Body of pancreas (tissue), 4 donors: Measurements from ENCODE around the gene PLD1.

Experiments
- POLR2A ChIP-seq, 3 donors: fragments of 450-650 bp; IDR thresholded peaks; one replicate each; pipeline ENCODE4 v1.6.1; 2016; ENCODE audit warnings: antibody characterized with exemption in 3 of 3, mild to moderate bottlenecking in 2 of 3
- TF ChIP-seq, protein P1 (sequence below), 7 experiments: fragments of 450-650 bp in 4 of 7; fragments of 200-600 bp in 3 of 7; sonication (generic) in 3 of 7; IDR thresholded peaks; one replicate each; pipeline ENCODE4 v1.5.1; 2016 to 2019; ENCODE audit warnings: antibody characterized with exemption in 7 of 7

DNA sequence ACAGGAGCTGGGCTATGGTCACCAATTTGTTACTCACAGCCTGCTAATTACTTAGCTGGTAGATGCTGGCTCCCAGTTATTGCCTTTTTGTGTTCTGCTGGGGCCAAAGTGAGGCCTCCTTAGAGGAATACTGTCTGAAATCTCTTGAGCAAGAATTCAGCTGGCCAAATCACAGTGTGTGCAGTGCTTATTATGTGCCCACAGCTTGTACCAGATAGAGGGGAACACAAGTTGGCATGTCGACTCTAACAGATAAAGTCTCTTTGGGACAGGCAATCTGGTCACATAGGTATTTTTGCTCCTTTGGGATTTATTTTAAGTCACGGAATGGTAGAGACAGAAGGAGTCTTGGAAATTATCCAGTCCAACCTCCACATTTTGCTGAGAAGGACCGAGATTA lies 26.6 kb upstream of the PLD1 start:
- TF ChIP-seq POLR2A (IDR thresholded peaks at IDR 0.05) = no peak
- TF ChIP-seq, protein P1, sequence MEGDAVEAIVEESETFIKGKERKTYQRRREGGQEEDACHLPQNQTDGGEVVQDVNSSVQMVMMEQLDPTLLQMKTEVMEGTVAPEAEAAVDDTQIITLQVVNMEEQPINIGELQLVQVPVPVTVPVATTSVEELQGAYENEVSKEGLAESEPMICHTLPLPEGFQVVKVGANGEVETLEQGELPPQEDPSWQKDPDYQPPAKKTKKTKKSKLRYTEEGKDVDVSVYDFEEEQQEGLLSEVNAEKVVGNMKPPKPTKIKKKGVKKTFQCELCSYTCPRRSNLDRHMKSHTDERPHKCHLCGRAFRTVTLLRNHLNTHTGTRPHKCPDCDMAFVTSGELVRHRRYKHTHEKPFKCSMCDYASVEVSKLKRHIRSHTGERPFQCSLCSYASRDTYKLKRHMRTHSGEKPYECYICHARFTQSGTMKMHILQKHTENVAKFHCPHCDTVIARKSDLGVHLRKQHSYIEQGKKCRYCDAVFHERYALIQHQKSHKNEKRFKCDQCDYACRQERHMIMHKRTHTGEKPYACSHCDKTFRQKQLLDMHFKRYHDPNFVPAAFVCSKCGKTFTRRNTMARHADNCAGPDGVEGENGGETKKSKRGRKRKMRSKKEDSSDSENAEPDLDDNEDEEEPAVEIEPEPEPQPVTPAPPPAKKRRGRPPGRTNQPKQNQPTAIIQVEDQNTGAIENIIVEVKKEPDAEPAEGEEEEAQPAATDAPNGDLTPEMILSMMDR (IDR thresholded peaks at IDR 0.05) = no peak
